ENCODE data around the gene THADA. TPM values are rescaled to one million over a fixed set of nuclear protein-coding genes. Genes with fewer than 3 reads are reported as not detected.

The THADA gene
- total RNA-seq, 1 donor from 2014 or later: 51.4 TPM

DNA sequence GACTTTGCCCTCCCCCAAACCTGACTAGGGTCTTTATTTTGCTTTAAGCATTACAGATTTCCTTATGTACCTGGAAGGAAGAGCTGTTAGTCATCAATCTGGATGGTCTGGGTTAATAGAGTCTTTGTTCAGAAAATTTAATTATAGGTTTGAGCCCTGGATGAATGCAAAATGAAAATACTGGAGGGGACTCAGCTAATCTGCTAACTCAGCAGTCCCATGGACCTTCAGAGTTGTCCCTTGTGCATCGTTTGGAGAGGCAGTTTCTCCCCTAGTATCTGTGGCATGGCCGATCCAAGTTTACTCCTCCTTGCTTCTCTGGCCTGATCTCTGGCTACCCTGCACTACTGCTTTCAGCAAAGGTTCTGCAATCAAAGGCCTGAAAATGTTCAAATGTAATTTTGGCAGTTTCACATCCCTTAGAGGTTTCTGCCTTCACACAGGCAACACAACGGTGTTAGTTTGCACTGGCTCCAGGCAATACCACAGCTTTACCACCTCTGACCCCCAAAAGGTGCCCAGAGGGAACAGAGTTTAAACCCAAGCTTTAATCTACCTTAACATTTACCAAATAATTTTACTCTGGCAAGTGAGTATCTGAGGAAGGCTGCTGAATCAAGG lies 134.3 kb downstream of the THADA start:
- peak overlapping the region; percentile 67 for H3K27ac Mint-ChIP-seq
- no peak for DNase-seq
- H3K4me3 Mint-ChIP-seq: no peak overlapping the region
- intact Hi-C loops (cut with micrococcal nuclease): loop anchor here (5.0 kb wide), 1 partner anchor 79 kb away; no protein-coding TSS in a partner anchor
- no peaks in the 10 kb centered on the region for H3K27me3 Mint-ChIP-seq
- peak; percentile 62 for ATAC-seq (ENCODE audit: low read depth)
- ChIA-PET POLR2A (no interaction called here), CTCF (no interaction called here)
- peaks cover 34% of the 10 kb centered on the region for H3K4me1 Mint-ChIP-seq
- peaks cover 32% of the 10 kb centered on the region for H3K36me3 Mint-ChIP-seq (ENCODE audit: low read depth)
- TF ChIP-seq, protein P1, sequence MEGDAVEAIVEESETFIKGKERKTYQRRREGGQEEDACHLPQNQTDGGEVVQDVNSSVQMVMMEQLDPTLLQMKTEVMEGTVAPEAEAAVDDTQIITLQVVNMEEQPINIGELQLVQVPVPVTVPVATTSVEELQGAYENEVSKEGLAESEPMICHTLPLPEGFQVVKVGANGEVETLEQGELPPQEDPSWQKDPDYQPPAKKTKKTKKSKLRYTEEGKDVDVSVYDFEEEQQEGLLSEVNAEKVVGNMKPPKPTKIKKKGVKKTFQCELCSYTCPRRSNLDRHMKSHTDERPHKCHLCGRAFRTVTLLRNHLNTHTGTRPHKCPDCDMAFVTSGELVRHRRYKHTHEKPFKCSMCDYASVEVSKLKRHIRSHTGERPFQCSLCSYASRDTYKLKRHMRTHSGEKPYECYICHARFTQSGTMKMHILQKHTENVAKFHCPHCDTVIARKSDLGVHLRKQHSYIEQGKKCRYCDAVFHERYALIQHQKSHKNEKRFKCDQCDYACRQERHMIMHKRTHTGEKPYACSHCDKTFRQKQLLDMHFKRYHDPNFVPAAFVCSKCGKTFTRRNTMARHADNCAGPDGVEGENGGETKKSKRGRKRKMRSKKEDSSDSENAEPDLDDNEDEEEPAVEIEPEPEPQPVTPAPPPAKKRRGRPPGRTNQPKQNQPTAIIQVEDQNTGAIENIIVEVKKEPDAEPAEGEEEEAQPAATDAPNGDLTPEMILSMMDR (IDR thresholded peaks at IDR 0.05): no peak
- H3K9me3 Mint-ChIP-seq: no peaks in the 10 kb centered on the region

DNA sequence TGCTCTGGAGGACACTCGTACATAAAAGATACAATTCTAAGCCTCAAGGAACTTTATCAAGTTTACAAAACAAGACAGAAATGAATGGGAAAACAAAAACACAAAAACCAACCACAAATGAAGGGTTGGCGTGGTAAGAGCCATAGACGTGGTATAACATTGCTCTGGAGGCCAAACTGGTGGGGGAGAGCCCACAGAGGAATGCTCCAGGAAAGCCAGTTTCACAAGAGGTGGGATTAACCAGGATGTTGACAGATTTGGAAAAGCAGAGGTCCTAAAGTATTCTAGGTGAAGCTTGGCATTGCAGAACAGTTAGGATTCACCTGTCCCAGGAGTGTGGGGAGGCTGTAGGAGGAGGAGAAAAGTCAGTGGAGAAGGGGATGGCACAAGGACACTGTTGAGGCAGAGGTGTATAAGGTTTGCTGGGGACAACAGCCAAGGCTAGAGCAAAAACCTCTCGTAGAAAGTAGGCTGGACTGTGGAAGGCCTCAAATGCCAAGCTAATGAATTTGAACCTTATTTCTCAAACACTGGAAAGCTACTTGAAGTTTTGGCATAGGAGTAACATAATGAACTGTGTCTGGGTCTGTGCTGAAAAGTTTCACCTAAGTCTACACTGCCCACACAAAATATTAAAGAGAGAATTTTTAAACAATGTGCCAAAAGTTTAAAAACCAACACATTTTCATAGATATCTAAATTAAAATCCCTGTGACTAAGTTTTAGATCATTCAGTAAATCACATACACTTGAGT lies 135.1 kb downstream of the THADA start:
- intact Hi-C loops (cut with micrococcal nuclease): loop anchor here (5.0 kb wide), 1 partner anchor 78 kb away; no protein-coding TSS in a partner anchor
- ChIA-PET POLR2A (no interaction called here), CTCF (no interaction called here)
- Mint-ChIP-seq H3K4me3 (no peak overlapping the region), H3K27ac (no peak overlapping the region), H3K36me3 (ENCODE audit: low read depth) (peaks cover 25% of the 10 kb centered on the region), H3K9me3 (no peaks in the 10 kb centered on the region), H3K4me1 (peaks cover 38% of the 10 kb centered on the region), H3K27me3 (no peaks in the 10 kb centered on the region)
- TF ChIP-seq, protein P1 (IDR thresholded peaks at IDR 0.05): no peak
- no peak for ATAC-seq (ENCODE audit: low read depth)
- no peak for DNase-seq

DNA sequence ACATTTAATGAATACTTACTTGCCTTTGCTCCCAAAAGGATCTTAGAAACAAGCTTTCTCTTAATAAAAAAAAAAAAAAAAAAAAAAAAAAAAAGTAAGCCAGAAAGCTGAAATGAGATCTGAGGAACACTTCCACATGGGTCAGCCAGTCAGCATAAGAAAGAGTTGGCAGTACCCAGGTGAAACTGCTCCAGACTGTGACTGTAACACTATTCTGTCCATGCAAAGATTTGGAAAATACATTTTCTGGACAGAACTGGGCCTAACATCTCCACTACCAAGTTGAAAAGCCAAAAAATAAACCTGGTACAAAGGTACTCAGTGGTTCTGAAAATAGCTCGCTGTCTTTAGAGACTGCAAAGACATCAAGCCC lies 135.7 kb downstream of the THADA start:
- POLR2A ChIA-PET: no interaction called here
- Mint-ChIP-seq H3K9me3 (no peaks in the 10 kb centered on the region), H3K36me3 (ENCODE audit: low read depth) (peaks cover 23% of the 10 kb centered on the region), H3K27ac (no peak overlapping the region), H3K4me3 (no peak overlapping the region), H3K27me3 (no peaks in the 10 kb centered on the region), H3K4me1 (peaks cover 39% of the 10 kb centered on the region)
- TF ChIP-seq, protein P1 (IDR thresholded peaks at IDR 0.05): no peak
- CTCF ChIA-PET: no interaction called here
- DNase-seq: no peak
- intact Hi-C loops (cut with micrococcal nuclease): loop anchor here (5.0 kb wide), 1 partner anchor 78 kb away; no protein-coding TSS in a partner anchor
- ATAC-seq (ENCODE audit: low read depth): no peak

DNA sequence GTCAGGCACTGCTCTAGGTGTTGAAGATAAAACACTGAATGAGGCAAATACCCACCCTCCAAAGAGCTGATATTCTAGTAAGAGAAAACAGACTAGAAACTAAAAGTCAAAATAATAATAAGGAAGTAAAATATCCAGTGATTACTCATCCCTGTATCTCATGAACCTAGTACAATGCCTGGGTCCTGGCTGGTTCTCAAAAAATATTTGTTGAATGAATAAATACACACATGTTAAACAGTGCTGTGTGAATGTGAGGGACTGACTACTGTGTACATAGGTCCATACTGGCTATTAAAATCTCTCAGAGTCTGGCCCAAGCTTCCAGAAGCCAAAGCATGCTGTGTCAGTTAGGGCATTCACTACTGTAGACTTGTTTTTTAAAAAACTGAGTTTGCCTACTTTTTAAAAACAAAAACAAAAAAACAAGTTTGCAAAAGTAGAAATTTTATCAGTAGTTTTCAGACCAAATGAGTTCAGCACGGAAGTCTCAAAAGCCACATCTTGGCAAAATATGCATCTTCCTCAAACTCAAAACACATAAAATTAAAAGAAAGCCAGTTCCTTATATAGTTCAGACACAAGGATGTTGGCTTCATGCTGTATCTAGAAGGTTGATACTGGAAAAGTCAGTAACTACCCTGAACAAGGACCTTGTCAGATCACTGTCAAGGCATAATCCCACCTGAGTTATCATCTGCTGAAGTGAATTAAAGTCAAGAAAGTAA lies 136.2 kb downstream of the THADA start:
- peaks cover 24% of the 10 kb centered on the region for H3K36me3 Mint-ChIP-seq (ENCODE audit: low read depth)
- H3K27ac Mint-ChIP-seq: no peak overlapping the region
- TF ChIP-seq, protein P1 (IDR thresholded peaks at IDR 0.05): no peak
- ChIA-PET CTCF (no interaction called here), POLR2A (no interaction called here)
- DNase-seq: no peak
- peaks cover 39% of the 10 kb centered on the region for H3K4me1 Mint-ChIP-seq
- H3K27me3 Mint-ChIP-seq: no peaks in the 10 kb centered on the region
- H3K9me3 Mint-ChIP-seq: no peaks in the 10 kb centered on the region
- no peak overlapping the region for H3K4me3 Mint-ChIP-seq
- intact Hi-C loops (cut with micrococcal nuclease): loop anchor here (5.0 kb wide), 1 partner anchor 77 kb away; no protein-coding TSS in a partner anchor
- no peak for ATAC-seq (ENCODE audit: low read depth)

Measured in activated B cell treated with CpG ODN at 0.5 μM for 24 hours (primary cell).